Activated gamma-delta T cell treated with anti-CD3 and anti-CD28 coated beads, Interleukin-2, amount 50 U/mL, for 16 hours (primary cell): ENCODE measurements around the gene TAF1C.
"Not testable (repeated sequence)": the region's sequence is repeated elsewhere in the genome, so short reads cannot be mapped to it uniquely, and the experiment has no call there.

Source experiments
- DNase-seq: peaks from one replicate; pipeline ENCODE4 v3.0.0-alpha.2; 2020; ENCODE audit warnings: low read depth

TAF1C gene

GRCh38 chr16:84207879-84208278 lies 21.0 kb upstream of the TAF1C start:
- DNase-seq = no peak

DNA sequence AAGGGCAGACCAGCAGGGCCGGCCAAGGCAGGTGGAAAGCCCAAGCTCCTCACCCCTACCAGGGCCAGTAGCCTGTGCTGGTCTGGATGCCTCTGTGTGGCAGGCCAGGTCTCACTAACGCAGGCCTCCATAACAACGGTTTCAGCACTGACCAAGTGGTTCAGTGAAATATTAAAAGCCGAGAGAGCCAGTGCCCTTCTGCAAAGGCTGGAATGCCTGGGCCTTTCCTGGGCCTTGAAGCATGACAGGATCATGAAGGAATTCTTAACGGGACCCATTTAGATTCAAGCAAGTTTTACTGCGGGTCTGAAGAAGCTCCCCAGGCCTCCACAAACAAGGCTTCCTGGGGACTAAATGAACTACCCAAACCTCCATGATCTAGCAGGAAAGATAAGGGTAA lies 20.4 kb upstream of the TAF1C start:
- DNase-seq = no peak

DNA sequence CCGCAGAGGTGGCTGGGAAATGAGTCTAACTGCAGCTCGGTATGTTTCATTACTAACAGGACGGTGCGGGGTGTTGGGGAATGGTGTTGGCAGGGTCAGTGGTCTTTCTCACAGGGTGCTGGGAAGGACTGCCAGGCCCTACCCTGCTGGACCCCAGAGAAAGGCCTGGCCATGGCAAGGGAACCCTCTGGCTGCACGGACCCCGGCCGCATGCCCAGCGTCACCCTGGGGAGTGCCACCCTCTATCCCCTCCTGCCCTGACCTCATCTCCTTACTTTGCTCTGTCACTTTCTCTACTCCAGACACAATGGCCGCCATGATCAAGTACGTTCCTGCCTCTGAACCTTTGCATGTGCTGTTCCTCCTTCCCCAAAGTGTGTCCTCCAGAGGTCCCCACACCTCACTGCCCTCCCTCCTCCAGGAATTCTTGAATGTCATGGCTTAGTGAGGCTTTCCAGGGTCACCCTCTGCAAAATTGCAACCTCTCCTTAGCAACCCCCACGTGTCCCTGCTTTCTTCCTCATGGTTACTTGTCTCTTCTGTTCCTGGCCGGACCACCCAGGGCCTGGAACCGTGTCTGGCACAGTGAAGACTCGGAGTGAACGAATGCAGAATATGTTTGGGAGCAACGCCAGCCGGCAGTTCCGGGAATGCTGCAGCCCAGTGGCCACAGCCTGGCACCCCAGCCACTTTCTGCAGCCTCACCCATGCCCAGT lies 19.3 kb upstream of the TAF1C start:
- no peak for DNase-seq

GRCh38 chr16:84205123-84205522 lies 18.3 kb upstream of the TAF1C start:
- not testable (repeated sequence) for DNase-seq

DNA sequence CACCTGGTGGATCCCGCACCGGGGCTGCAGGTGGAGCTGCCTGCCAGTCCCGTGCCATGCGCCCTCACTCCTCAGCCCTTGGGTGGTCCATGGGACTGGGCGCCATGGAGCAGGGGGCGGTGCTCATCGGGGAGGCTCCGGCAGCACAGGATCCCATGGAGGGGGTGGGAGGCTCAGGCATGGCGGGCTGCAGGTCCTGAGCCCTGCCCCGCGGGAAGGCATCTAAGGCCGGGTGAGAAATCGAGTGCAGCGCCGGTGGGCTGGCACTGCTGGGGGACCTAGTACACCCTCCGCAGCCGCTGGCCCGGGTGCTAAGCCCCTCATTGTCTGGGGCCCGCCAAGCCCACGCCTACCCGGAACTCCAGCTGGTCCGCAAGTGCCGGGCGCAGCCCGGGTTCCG lies 17.7 kb upstream of the TAF1C start:
- not testable (repeated sequence) for DNase-seq

DNA sequence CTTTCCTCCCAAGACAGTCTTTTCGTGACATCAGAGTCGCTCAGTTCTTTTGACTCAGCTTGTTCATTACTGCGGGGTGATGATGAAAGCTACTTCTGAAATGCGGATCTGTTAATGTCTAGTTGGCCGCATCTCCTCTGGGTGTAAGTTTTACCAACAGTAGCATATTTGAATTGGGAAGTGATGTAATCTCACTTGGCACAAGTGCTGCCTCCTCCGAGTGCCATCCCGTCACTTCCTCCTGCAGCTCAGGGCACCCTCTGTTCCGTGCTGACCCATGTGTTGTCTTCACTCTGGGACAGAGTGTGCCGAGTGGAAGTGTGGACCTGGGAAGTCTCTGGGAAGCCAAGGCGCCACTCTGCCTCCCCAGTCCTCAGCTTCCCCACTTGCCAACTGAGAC lies 13.0 kb upstream of the TAF1C start:
- DNase-seq = no peak

- no peak for DNase-seq
Measured at GRCh38 chr16:84199097-84199496, 12.2 kb upstream of the TAF1C start.

- no peak for DNase-seq
Measured at GRCh38 chr16:84198401-84198800, 11.5 kb upstream of the TAF1C start.

DNA sequence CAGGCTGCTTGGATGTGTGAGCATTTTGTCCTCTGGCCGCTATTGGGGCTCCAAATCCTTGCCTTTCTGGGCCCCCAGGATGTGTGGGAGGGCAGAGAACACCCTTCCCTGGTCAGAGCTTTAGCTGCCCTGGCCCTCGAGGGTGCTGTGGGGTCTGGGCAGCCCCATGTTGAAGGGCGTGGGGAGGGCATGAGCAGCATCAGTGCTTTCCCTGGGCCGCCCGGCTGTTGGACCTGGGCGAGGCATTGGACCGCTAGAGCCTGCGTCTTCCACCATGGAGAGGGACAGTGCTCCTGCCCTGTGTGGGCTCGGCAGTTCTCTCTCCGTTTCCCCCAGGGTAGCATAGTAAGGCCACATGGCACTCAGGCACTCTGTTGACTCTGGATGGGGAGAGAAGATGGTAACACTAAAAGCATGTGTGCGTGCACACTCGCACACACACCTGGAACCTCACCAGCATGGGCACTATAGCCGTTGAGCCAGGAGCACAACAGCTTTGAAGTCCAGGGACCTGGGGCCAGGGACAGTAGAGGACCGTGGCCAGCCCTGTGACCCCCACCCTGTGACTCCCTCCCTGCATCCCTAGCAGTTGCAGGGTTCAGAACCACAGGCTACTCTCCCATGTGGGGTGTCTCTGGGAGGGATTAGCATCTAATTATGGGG lies 10.7 kb upstream of the TAF1C start:
- DNase-seq = no peak

DNA sequence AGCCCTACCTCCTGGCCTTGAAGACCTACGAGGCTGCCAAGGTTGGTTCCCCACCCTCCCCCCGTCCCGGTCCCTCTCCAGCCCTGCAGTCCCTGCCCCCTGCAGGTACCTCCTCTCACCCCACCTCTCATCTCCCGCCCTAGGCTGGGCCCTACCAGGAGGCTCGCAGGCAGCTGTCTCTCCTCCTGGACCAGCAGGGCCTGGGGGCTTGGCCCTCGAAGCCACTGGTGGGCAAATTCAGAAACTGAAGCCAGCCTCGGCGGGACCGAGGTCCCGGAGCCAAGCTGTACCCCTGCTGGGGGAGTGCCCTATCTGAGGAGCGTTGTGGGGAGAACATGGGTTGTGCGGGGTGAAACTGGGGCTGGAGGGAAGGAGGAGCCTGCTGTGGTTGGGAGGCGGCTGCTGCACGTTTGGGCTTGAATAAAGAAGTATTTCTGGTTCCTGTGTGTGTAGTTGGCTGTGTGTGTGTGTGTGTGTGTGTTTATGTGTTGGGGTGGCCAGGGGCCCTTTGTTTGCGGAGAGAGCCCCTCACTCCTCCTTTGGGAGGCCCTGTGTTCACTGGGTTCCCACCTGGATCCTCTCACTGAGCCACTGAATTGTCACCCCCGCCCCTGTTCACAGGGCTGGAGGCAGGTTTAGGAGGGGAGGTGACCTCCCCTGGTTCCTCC lies 10.0 kb upstream of the TAF1C start:
- DNase-seq = no peak

DNA sequence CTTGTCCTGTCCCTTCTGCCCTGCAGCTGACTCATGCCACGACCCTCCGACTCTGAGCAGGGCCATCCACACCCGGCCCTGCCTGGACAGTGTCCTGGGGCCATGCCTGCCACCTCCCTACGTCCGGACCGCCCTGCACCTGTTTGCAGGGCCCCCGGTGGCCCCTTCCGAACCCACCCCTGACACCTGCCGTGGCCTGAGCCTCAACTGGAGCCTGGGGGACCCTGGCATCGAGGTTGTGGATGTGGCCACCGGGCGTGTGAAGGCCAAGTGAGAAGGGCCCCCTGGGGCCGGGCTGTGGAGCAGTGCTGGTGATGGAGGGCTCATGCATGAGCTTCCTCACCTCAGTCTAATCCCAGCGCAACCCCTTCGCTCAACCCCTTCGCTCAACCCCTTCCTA lies 9.2 kb upstream of the TAF1C start:
- DNase-seq = no peak

DNA sequence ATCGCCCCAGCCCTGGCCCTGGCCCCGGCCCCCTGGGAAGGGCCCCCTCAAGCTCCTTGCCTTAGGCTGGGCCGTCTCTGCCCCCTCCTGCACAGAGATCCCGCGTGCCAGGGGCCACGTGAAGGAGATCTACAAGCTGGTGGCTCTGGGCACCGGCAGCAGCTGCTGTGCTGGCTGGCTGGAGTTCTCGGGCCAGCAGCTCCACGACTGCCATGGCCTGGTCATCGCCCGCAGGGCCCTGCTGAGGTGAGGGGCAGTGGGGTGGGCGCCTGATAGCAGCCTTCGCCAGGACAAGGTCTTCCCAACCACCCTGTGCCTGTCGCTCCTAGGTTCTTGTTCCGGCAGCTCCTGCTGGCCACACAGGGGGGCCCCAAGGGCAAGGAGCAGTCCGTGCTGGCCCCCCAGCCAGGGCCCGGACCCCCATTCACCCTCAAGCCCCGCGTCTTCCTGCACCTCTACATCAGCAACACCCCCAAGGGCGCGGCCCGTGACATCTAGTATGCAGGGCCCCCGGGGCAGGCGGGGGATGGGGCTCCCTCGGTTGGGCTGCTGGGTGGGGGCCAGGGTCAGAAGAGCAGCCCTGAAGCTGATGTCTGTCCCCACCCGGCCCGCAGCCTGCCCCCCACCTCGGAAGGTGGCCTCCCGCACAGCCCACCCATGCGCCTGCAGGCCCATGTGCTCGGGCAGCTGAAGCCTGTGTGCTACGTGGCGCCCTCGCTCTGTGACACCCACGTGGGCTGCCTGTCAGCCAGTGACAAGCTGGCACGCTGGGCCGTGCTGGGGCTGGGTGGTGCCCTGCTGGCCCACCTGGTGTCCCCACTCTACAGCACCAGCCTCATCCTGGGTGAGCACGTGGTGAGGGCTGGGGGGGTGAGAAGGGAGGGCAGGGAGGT lies 8.6 kb upstream of the TAF1C start:
- DNase-seq = no peak

DNA sequence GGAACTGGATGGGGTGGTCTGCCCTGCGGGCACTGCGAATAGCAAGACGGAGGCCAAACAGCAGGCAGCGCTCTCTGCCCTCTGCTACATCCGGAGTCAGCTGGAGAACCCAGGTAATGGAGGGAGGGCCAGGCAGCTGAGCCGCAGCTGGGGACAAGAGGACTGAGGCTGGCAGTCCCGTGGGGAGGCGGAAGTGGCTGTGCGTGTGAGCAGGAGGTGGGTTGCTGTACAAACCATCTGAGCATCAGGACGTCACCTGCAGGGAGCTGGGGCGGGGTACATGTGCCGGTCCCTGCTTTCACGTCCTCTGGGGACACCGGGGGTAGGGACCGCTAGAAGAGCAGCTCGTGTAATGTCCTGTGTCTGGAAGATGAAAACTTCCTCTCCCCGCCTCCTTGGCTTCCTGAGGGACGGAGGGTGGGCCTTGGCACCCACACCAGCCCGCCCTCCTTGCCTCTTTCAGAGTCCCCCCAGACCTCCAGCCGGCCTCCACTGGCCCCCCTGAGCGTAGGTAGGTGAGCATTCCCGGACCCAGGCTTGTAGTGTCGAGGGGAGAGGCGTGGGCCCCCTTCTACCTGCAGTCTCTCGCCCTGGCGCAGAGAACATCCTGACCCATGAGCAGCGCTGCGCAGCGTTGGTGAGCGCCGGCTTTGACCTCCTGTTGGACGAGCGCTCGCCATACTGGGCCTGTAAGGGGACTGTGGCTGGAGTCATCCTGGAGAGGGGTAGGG lies 7.8 kb upstream of the TAF1C start:
- DNase-seq = no peak

GRCh38 chr16:84194018-84194417 lies 7.2 kb upstream of the TAF1C start:
- DNase-seq = no peak

- DNase-seq = no peak
Measured at GRCh38 chr16:84193480-84193879, 6.6 kb upstream of the TAF1C start.

DNA sequence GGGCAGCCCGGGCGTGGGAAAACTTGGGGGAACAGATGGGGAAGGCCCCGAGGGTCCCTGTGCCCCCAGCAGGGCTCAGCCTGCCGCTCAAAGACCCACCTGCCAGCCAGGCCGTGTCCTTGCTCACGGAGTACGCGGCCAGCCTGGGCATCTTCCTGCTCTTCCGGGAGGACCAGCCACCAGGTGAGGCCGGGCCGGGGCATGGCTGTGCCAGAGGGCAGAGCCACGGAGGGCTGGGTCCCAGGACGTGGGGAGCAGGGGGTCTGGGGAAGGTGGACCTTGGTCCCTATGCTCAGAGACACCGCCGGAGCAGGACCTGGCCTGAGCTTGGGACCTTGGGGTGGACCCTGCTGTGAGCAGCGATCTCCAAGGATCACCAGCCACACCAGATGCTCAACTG lies 4.6 kb upstream of the TAF1C start:
- no peak for DNase-seq

DNA sequence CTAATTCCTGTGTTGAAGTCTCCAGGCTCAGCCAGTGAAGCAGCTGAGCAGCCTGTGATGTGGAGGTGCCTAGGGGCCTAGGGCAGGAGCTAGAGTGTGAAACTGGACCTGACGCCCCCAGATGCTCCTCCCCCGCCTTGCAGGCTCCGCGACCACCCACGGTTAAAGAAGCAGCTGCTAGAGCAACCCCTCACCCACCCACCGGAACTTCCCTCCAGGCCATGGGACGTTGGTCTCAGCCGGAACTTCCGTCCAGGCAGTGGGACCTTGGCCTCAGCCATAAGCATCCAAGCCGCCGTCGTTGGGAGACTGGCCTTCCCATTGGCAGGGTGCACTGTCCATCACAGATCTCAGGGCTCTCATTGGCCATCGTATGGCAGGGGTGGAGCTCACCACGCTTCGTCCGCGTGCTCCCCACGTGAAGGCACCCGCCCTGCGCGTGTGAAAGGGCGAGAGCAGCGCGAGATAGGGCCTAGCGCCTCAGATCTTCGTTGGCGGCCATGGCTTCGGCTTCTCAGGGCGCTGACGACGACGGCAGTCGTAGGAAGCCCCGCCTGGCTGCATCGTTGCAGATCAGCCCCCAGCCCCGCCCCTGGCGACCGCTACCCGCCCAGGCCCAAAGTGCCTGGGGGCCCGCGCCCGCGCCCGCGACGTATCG lies 4.0 kb upstream of the TAF1C start, which contains the start of gene ADAD2:
Gene ADAD2 (plus strand): TSS at position 427 of the 658 bp plus-strand sequence. CDS start 74 bp downstream, at position 501.
- no peak for DNase-seq

GRCh38 chr16:84184775-84185174 lies 2.1 kb downstream of the TAF1C start:
- no peak for DNase-seq

GRCh38 chr16:84183911-84184591 lies 2.8 kb downstream of the TAF1C start:
- DNase-seq = no peak

DNA sequence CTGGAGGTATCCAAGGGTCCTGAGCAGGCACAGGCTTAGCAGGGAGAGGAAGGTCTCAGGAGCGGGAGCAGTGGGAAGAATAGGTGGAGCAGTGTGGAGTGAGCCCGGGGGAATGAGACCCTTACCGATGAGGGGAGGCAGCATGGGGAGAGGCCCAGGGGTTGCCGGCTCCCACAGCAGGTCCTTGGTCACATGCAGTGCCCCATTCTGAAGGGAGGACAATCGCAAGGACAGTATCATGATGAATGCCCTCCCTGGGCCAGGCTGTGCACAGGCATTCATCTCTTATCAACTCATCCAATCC lies 3.3 kb downstream of the TAF1C start:
- DNase-seq = no peak
